ENCODE measurements around the gene LAMTOR3.

LAMTOR3 gene

DNA sequence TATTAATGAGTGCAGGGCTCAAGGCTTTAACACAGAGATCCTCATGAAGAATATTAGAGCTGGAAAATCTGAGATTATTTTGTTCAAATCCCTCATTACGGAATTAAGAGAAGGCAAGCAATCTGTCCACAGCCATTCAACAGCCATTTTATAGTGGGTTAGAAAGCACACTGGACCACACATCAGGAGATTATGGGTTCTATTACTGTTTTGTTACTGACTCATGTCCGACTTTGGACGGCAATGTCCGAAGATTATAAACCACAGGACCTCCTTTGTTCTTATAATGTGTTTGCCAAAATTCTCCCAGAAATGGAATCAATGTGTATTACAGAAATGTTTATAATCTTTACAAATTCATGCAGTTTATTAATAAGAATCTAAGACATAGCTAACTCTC, 8.1 kb downstream of the LAMTOR3 start:
- in situ Hi-C loops (cut with HindIII; ENCODE audit: low sequenced_read_pairs) = no loop called here
- DNase-seq (ENCODE audit: low read depth) = peak; percentile 66
- TF ChIP-seq, protein P1, sequence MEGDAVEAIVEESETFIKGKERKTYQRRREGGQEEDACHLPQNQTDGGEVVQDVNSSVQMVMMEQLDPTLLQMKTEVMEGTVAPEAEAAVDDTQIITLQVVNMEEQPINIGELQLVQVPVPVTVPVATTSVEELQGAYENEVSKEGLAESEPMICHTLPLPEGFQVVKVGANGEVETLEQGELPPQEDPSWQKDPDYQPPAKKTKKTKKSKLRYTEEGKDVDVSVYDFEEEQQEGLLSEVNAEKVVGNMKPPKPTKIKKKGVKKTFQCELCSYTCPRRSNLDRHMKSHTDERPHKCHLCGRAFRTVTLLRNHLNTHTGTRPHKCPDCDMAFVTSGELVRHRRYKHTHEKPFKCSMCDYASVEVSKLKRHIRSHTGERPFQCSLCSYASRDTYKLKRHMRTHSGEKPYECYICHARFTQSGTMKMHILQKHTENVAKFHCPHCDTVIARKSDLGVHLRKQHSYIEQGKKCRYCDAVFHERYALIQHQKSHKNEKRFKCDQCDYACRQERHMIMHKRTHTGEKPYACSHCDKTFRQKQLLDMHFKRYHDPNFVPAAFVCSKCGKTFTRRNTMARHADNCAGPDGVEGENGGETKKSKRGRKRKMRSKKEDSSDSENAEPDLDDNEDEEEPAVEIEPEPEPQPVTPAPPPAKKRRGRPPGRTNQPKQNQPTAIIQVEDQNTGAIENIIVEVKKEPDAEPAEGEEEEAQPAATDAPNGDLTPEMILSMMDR (IDR thresholded peaks at IDR 0.05; ENCODE audit: low read depth, low read length, missing control alignments) = no peak
- H3K4me3 ChIP-seq (ENCODE audit: low read depth, low read length) = no peak overlapping the region

DNA sequence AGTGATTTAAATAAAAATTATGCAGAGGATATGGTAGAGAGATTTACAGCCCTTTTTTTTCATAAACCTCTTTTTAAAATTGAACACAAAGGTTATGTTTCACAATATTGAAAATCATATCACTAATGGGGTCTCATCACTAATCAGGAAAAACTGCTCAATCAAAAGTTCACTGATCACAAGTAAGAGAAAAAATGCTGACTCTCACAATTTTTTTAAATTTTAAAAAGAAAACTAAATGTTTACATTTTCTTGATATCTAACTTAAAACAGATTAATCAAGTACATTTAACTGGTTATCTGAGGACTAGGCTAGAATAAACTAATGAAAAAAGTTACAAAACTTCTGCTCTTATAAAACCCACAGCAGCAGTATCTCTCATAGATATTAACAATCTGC, 8.5 kb downstream of the LAMTOR3 start:
- in situ Hi-C loops (cut with HindIII; ENCODE audit: low sequenced_read_pairs) = no loop called here
- no peak for DNase-seq (ENCODE audit: low read depth)
- TF ChIP-seq, protein P1 (IDR thresholded peaks at IDR 0.05; ENCODE audit: low read depth, low read length, missing control alignments) = no peak
- H3K4me3 ChIP-seq (ENCODE audit: low read depth, low read length) = no peak overlapping the region

DNA sequence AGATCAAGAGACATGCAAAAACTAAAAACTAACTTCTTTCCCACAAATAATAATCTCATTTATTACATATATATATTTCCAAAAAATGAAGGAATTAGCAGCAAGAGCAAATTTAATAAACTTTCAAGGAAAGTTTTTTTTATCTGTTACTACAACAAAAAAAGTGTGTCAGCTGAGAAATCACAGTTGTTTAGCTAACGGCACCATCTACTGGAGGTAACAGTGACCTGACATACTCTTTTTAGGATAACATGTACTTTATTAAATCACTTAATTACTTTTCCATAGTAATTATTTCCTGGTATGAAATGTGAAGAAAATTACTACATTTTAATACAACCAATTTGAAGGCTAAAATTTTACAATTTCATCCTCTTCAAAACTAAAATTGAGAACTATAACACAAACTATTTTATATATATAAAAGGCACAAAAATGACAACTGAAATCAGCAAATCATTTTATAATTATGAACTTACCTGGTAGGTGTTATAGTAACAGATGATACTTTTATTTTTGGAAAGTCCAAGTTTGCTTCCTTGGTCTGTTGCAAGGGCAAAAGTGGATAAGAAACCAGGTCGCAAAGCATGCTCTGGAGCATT, 9.1 kb downstream of the LAMTOR3 start:
- TF ChIP-seq, protein P1 (IDR thresholded peaks at IDR 0.05; ENCODE audit: low read depth, low read length, missing control alignments) = peak; percentile 45
- in situ Hi-C loops (cut with HindIII; ENCODE audit: low sequenced_read_pairs) = no loop called here
- no peak overlapping the region for H3K4me3 ChIP-seq (ENCODE audit: low read depth, low read length)
- peak; percentile 38 for DNase-seq (ENCODE audit: low read depth)

DNA sequence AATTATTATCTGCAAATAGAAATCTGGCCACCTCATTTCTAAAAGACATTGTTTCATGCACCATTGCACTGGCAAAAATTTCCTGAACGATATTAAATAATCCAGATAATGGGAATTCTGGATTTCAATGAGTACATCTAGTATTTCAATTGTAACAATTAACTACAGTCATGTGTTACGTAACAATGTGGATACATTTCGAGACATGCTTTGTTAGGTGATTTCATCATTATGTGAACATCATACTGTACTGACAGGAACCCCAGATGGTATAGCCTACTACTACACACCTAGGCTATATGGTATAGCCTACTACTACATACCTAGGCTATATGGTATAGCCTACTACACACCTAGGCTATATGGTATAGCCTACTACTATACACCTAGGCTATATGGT, 14.8 kb downstream of the LAMTOR3 start:
- in situ Hi-C loops (cut with HindIII; ENCODE audit: low sequenced_read_pairs) = no loop called here
- TF ChIP-seq, protein P1 (IDR thresholded peaks at IDR 0.05; ENCODE audit: low read depth, low read length, missing control alignments) = no peak

DNA sequence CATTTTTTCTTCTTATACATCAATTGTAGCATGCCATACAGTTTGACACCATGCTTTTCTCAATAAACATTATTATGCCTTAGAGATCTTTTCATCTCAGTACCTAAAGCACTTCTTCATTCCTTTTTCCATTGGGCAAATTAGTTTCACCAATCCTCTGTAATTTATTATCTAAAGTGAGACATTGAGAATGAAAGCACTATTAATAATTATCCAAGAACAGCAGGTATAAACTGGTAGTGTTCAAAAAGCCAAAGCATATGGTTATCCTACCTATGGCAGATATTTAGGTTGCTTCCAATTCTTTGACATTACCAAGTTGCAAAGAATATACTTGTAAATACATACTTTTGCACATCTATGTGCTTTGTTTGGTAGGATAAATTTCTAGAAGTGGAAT, 15.6 kb downstream of the LAMTOR3 start:
- in situ Hi-C loops (cut with HindIII; ENCODE audit: low sequenced_read_pairs) = no loop called here
- no peak overlapping the region for H3K4me3 ChIP-seq (ENCODE audit: low read depth, low read length)
- DNase-seq (ENCODE audit: low read depth) = no peak
- TF ChIP-seq, protein P1 (IDR thresholded peaks at IDR 0.05; ENCODE audit: low read depth, low read length, missing control alignments) = no peak

More for the DNA sequence above, 14.8 kb downstream of the LAMTOR3 start:
- no peak for DNase-seq (ENCODE audit: low read depth)
- H3K4me3 ChIP-seq (ENCODE audit: low read depth, low read length) = no peak overlapping the region

DNA sequence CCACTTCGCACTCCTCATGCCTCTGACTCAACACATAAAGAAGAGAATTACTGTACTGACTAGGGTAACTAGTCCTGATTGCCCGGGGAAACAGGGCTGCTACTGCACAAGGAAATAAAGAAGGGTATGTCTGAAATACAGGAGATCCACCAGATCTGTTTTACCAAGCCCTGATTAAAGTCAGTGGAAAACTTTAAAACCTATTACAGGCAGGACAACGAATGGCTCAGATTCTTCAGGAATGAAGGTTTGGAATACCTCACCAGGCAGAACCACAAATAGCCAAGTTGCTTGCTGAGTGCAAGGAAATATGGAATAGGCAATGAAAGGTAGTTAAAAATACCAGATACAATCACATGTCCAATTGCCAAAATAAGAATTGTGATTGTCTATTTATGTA, 17.3 kb downstream of the LAMTOR3 start:
- in situ Hi-C loops (cut with HindIII; ENCODE audit: low sequenced_read_pairs) = no loop called here
- H3K4me3 ChIP-seq (ENCODE audit: low read depth, low read length) = no peak overlapping the region
- no peak for DNase-seq (ENCODE audit: low read depth)
- TF ChIP-seq, protein P1 (IDR thresholded peaks at IDR 0.05; ENCODE audit: low read depth, low read length, missing control alignments) = no peak
